Cardiac fibroblast (primary cell): ENCODE results near the gene DCAF6.

Source experiments
- DNase-seq, 2 donors: peaks; one replicate each; pipeline versions ENCODE4 v3.0.0 to v3.0.0-alpha.2; 2010; ENCODE audit warnings: low read depth in 2 of 2
- H3K4me3 ChIP-seq, 2 donors: replicated peaks in 1 of 2; 1 replicate in 1 of 2; 2 replicates in 1 of 2; pipeline ENCODE4 v1.5.1; 2011; ENCODE audit warnings: low read depth in 2 of 2, low read length in 2 of 2, mild to moderate bottlenecking in 2 of 2, moderate library complexity in 1 of 2
- TF ChIP-seq, protein P1 (sequence below): IDR thresholded peaks from one replicate; pipeline ENCODE4 v1.5.1; 2011; ENCODE audit warnings: low read depth, mild to moderate bottlenecking, low read length, inconsistent platforms

DCAF6 gene

DNA sequence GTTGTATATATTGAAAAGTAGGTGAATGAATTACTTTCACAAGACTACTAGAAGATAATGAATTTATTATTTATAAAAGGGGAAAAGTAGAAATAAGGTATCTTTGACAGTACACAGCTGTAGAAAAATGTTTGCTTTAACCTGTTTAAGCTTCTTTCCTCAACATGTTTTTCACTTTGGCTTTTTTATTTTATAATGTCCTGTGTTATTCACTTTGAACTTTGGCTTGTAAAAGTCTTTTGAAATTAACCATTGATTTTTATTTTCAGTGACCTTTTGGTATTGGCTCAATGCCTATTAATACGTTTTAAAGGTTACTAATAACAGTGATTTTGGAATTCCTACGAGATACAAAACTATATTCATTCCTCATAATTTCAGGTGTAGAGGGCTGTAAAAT lies 58.1 kb downstream of the DCAF6 start:
- TF ChIP-seq, protein P1, sequence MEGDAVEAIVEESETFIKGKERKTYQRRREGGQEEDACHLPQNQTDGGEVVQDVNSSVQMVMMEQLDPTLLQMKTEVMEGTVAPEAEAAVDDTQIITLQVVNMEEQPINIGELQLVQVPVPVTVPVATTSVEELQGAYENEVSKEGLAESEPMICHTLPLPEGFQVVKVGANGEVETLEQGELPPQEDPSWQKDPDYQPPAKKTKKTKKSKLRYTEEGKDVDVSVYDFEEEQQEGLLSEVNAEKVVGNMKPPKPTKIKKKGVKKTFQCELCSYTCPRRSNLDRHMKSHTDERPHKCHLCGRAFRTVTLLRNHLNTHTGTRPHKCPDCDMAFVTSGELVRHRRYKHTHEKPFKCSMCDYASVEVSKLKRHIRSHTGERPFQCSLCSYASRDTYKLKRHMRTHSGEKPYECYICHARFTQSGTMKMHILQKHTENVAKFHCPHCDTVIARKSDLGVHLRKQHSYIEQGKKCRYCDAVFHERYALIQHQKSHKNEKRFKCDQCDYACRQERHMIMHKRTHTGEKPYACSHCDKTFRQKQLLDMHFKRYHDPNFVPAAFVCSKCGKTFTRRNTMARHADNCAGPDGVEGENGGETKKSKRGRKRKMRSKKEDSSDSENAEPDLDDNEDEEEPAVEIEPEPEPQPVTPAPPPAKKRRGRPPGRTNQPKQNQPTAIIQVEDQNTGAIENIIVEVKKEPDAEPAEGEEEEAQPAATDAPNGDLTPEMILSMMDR = no peak
- H3K4me3 ChIP-seq = no peak overlapping the region
- no peak for DNase-seq

DNA sequence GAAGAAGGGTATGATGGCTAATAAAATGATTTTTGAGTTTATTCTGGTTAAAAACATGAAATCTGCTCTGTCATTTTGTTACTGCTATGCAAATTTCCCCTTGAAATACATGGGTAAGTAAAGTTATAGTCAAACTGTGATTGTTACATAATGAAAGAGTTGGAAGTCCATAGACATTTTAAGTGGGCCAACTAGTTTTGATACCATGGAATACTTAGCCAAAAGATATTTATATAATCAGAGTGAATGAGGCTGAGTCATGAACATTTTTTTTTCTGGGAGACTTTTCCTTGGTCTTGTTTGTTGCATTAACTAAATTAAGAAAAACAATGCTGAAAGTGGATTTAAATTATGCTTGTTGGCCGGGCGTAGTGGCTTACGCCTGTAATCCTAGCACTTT lies 58.6 kb downstream of the DCAF6 start:
- peak; percentile 5 to 9 for DNase-seq
- H3K4me3 ChIP-seq = no peak overlapping the region
- TF ChIP-seq, protein P1 = no peak

DNA sequence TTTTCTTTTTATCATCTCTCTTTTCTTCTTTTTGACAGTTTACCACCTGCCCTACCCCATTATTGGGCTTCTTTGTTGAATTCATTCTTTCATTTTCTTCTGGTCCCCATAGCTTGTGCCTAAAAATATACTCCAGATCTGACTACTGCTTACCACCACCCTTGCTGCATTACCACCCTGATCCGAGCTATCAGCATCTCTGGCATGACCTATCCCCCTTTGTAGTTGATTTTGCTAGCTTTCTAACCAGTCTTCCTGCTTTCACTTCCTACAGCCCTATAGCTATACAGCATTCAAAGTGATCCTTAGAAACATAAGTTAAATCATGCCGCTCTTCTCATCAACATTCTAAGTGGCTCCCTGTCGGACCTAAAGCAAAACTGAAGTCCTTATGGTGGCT lies 59.8 kb downstream of the DCAF6 start:
- DNase-seq = no peak
- no peak overlapping the region for H3K4me3 ChIP-seq
- TF ChIP-seq, protein P1 = no peak

DNA sequence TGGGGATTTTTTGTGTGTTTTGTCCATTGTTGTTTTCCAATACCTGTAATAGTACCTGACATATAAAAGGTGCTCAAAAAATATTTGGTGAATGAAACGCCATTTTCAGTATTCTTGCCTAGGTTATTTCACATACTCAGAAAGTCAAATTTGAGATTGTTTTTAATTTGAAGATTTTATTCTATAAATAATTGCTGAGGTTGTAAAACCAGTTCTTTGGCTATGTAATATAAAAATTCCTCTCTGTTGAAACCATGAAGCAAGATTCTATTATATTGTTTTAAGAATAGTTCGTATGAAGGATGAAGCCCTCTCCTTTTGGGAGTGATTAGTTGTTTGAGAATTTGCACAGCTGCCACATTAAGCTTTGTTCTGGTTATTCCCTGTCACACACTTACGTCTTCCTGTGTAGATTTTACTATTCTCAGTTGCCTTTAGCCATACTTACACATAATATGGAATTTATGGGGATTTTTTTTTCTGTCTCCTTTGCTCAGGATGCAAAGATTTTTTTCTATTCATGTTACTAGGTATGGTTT lies 60.6 kb downstream of the DCAF6 start:
- TF ChIP-seq, protein P1 = no peak
- no peak for DNase-seq
- no peak overlapping the region for H3K4me3 ChIP-seq

DNA sequence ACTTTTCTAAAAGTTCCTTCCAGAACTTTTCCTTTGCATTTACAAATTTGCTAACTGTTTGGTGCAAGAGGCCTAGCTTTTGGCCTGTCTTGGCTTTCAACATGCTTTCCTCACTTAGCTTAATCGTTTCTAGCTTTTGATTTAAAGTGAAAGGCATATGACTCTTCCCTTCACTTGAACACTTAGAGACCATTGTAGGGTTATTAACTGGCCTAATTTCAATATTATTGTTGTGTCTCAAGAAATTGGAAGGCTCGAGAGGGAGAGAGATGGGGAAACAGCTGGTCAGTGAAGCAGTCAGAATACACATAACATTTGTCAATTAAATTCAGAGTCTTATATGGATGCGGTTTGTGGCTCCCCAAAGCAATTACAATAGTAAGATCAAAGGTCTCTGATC lies 63.4 kb downstream of the DCAF6 start:
- no peak overlapping the region for H3K4me3 ChIP-seq
- TF ChIP-seq, protein P1 = no peak
- no peak for DNase-seq

DNA sequence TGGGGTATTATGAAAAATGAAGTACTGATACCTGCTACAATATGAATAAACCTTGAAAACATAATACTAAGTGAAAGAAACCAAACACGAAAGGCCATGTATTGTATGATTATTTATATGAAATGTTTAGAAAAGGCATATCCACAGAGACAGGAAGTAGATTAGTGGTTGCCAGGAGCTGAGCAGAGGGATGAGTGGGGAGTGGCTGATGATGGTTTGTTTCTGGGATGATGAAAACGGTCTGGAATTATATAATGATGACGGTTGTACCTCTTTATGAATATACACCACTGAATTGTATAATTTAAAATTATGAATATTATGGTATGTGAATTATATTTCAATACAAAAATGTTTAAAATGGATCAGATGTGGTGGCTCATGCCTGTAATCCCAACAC lies 64.2 kb downstream of the DCAF6 start:
- TF ChIP-seq, protein P1 = no peak
- peak; percentile 44 to 47 for DNase-seq
- no peak overlapping the region for H3K4me3 ChIP-seq

DNA sequence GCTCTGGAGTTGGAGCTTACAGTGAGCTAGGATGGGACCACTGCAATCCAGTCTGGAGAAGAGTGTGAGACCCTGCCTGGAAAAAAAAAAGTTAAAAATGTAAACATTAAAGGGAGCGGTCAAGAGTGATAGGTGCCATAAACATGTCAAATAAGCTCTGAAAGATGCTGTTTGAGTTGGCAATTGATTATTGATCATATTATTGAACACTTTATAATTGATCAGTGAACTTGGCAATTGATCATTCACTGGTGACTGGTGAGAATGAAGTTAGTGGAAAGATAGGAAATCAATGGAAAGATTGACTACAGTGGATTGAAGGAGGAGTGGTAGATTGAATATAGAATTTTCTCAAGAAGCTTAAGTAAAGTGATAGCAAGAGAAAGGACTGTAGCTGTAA lies 64.7 kb downstream of the DCAF6 start:
- no peak for DNase-seq
- TF ChIP-seq, protein P1 = no peak
- no peak overlapping the region for H3K4me3 ChIP-seq
